HepG2 (cell line): ENCODE data around the gene ARHGAP29. TPM values are rescaled to one million over a fixed set of nuclear protein-coding genes. Genes with fewer than 3 reads are reported as not detected.

Experiments
- ATAC-seq: fragments of 200-7000 bp; cut with Tn5 transposase; 3 replicates; pipeline ENCODE4 v1.9.1; 2020; ENCODE audit warnings: mild to moderate bottlenecking, moderate library complexity
- BruUV-seq: library from RNA; stranded (reverse); fragments of 400-500 nt; replicated peaks from 2 replicates; lab custom pipeline; 2021; lab: Mats Ljungman, UMichigan
- CTCF ChIA-PET: fragments of 300-600 bp; formaldehyde crosslinking; extraction: SDS; loops from one replicate; lab custom pipeline; 2021; ENCODE audit warnings: low total read pairs, inconsistent platforms, low intra/inter-chr PET ratio; lab: Yijun Ruan, JAX
- POLR2A ChIA-PET: fragments of 350-600 bp; sonication (Branson Sonifier 250); formaldehyde crosslinking; loops from one replicate; lab custom pipeline; 2020; ENCODE audit warnings: antibody characterized with exemption, inconsistent platforms; lab: Yijun Ruan, JAX
- DNase-seq: peaks from one replicate; pipeline ENCODE4 v3.0.0-alpha.2; 2015; ENCODE audit warnings: low spot score
- FAIRE-seq: peaks from 3 replicates; lab custom pipeline; 2011; peaks lifted over from hg19 to GRCh38; lab: Jason Lieb, UNC
- H2AFZ ChIP-seq: one replicate; pipeline ENCODE4 v1.6.1; 2011; ENCODE audit warnings: low read length, inconsistent platforms
- H3K27ac ChIP-seq: fragments of 300-600 bp; 3 replicates; pipeline ENCODE4 v1.8.0; 2011; ENCODE audit warnings: mixed run types, mild to moderate bottlenecking, mixed read lengths, low read length, inconsistent platforms; ENCODE audit not compliant: insufficient read depth; ENCODE audit errors: extremely low read length
- H3K27me3 ChIP-seq, 2 experiments: fragments of 200-600 bp in 1 of 2; 2 replicates in 1 of 2; 3 replicates in 1 of 2; pipeline versions ENCODE4 v1.6.0 to v1.8.0; 2011; ENCODE audit warnings: low read length in 2 of 2, mild to moderate bottlenecking in 2 of 2, moderate library complexity in 2 of 2, inconsistent platforms in 1 of 2; ENCODE audit not compliant: insufficient read depth in 2 of 2, control insufficient read depth in 1 of 2
- H3K36me3 ChIP-seq, 2 experiments: fragments of 200-600 bp in 1 of 2; replicated peaks in 1 of 2; 2 replicates in 1 of 2; 3 replicates in 1 of 2; pipeline versions ENCODE4 v1.5.1 to v1.8.0; 2011; ENCODE audit warnings: low read length in 2 of 2, inconsistent platforms in 1 of 2; ENCODE audit not compliant: insufficient read depth in 2 of 2, control insufficient read depth in 1 of 2
- H3K4me1 ChIP-seq: 2 replicates; pipeline ENCODE4 v1.5.1; 2012; ENCODE audit warnings: low read length, inconsistent platforms; ENCODE audit not compliant: insufficient read depth
- H3K4me2 ChIP-seq: 2 replicates; pipeline ENCODE4 v1.6.0; 2011; ENCODE audit warnings: low read depth, low read length, inconsistent platforms
- H3K4me3 ChIP-seq, 3 experiments: fragments of 200-600 bp in 1 of 3; sonication (generic), shearing (Covaris generic) in 1 of 3; replicated peaks in 1 of 3; 2 replicates each; pipeline ENCODE4 v1.5.1; 2011 to 2016; ENCODE audit warnings: low read length in 3 of 3, inconsistent platforms in 2 of 3, low read depth in 2 of 3, mild to moderate bottlenecking in 2 of 3, control low read depth in 1 of 3, mixed read lengths in 1 of 3; ENCODE audit not compliant: insufficient read depth in 1 of 3
- H3K79me2 ChIP-seq: one replicate; pipeline ENCODE4 v1.6.1; 2011; ENCODE audit warnings: low read length, inconsistent platforms; ENCODE audit not compliant: insufficient read depth
- H3K9ac ChIP-seq: 2 replicates; pipeline ENCODE4 v1.6.0; 2011; ENCODE audit warnings: mild to moderate bottlenecking, low read depth, low read length, inconsistent platforms; ENCODE audit not compliant: insufficient read depth
- H3K9me3 ChIP-seq: 2 replicates; pipeline ENCODE4 v1.5.1; 2012; ENCODE audit warnings: mild to moderate bottlenecking, low read length
- H4K20me1 ChIP-seq: 2 replicates; pipeline ENCODE4 v1.6.0; 2011; ENCODE audit warnings: inconsistent platforms, mild to moderate bottlenecking, low read length, moderate library complexity; ENCODE audit not compliant: insufficient read depth
- ATF2 ChIP-seq: sonication (generic); formaldehyde crosslinking; IDR thresholded peaks from 2 replicates; pipeline ENCODE4 v1.4.0; 2020; ENCODE audit warnings: missing genetic modification reagents
- CERS6 ChIP-seq: sonication (generic); formaldehyde crosslinking; IDR thresholded peaks from 2 replicates; pipeline ENCODE4 v1.5.0; 2020; ENCODE audit warnings: missing genetic modification reagents
- ZFP36 ChIP-seq: fragments of 150-350 bp; IDR thresholded peaks from 2 replicates; pipeline ENCODE4 v1.6.1; 2018; ENCODE audit warnings: borderline replicate concordance, low read length, low read depth; ENCODE audit not compliant: partially characterized antibody
- ZNF18 ChIP-seq: sonication (generic); formaldehyde crosslinking; IDR thresholded peaks from 2 replicates; pipeline ENCODE4 v1.8.0; 2022; ENCODE audit warnings: mild to moderate bottlenecking, missing genetic modification reagents; ENCODE audit not compliant: insufficient replicate concordance
- ZNF343 ChIP-seq: sonication (generic); formaldehyde crosslinking; IDR thresholded peaks from 2 replicates; pipeline ENCODE4 v1.4.0; 2020; ENCODE audit warnings: mild to moderate bottlenecking, missing genetic modification reagents
- WGBS: methylation state at CpG from one replicate; pipeline ENCODE4 v1.1.6; 2017; ENCODE audit warnings: low lambda C conversion rate; 5-methylcytosine and 5-hydroxymethylcytosine counted together
- in situ Hi-C: cut with HindIII; loops from 2 replicates; pipeline ENCODE4 v1.10.0; 2017; ENCODE audit warnings: low pct_unique_long_range_greater_than_20kb; ENCODE audit not compliant: extremely low pct_ligation_motif_present
- intact Hi-C: fragments of 100-400 bp; cut with micrococcal nuclease; formaldehyde crosslinking; loops from one replicate; pipeline ENCODE4 v1.10.0; 2022; ENCODE audit not compliant: unreplicated experiment
- polyA plus RNA-seq, 8 experiments: library from polyadenylated mRNA; depleted of rRNA in 3 of 8; stranded (reverse) in 7 of 8; unstranded in 1 of 8; fragments of >200 nt; fragmentation: Illumina TruSeq in 4 of 8; extraction: Trizol in 4 of 8; gene quantifications; 2 replicates each; pipeline versions ENCODE4 v1.2.1 to v1.2.3, GENCODE V29; 2011 to 2016; ENCODE audit warnings: low read depth in 4 of 8, missing spikeins in 1 of 8, mixed read lengths in 1 of 8; ENCODE audit not compliant: insufficient read depth in 1 of 8
- total RNA-seq, 5 experiments: library from RNA; depleted of rRNA; stranded (reverse); fragments of >200 nt; fragmentation: Illumina TruSeq; extraction: Trizol; gene quantifications; 2 replicates each; pipeline ENCODE4 v1.2.3, GENCODE V29; 2016; ENCODE audit warnings: low read depth in 1 of 5

Gene ARHGAP29
- total and polyA plus RNA-seq, 2 of the 13 experiments (the other 11 are each of a cell fraction or from before 2014, with no cell fraction given) = 12.8 to 18.3 TPM

GRCh38 chr1:94285031-94285654 lies 47.8 kb upstream of the ARHGAP29 start:
- Histone ChIP-seq H4K20me1 (no peaks in the 10 kb centered on the region), H3K36me3 (no peaks in the 10 kb centered on the region), H3K4me1 (peaks cover 22% of the 10 kb centered on the region), H3K27ac (no peak overlapping the region), H2AFZ (no peak overlapping the region), H3K9me3 (no peaks in the 10 kb centered on the region), H3K9ac (no peak overlapping the region), H3K4me3 (no peak overlapping the region), H3K27me3 (no peaks in the 10 kb centered on the region), H3K79me2 (no peaks in the 10 kb centered on the region), H3K4me2 (no peak overlapping the region)
- TF ChIP-seq ATF2 (CRISPR knock-in tag) (no peak), ZFP36 (no peak), CERS6 (CRISPR knock-in tag) (no peak), ZNF343 (no peak), ZNF18 (CRISPR knock-in tag) (no peak)
- DNase-seq (no peak), FAIRE-seq (no peak), ATAC-seq (no peak)
- CTCF ChIA-PET = no interaction called here
- intact Hi-C loops (no loop called here), in situ Hi-C loops (no loop called here)
- POLR2A ChIA-PET = no interaction called here
- WGBS = 43% methylated on average over 4 of the region's 4 CpGs
- BruUV-seq = no TSS peak
